Adrenal gland (tissue), 12 donors: ENCODE results near the gene CENPT. TPM values are rescaled to one million over a fixed set of nuclear protein-coding genes. Genes with fewer than 3 reads are reported as not detected.

Experiments used
- DNase-seq, 7 donors: peaks; one replicate each; pipeline ENCODE4 v3.0.0-alpha.2; 2019 to 2020
- H3K27ac ChIP-seq, 5 donors: fragments of 200-600 bp; sonication (generic) in 4 of 5; 1 replicate in 3 of 5; 2 replicates in 2 of 5; pipeline versions ENCODE4 v1.5.1 to v1.8.0; 2016 to 2020; ENCODE audit warnings: mild to moderate bottlenecking in 1 of 5
- H3K27me3 ChIP-seq: fragments of 200-600 bp; 2 replicates; pipeline ENCODE4 v1.8.0; 2021
- H3K36me3 ChIP-seq, 2 donors: fragments of 200-600 bp; replicated peaks in 1 of 2; 1 replicate in 1 of 2; 2 replicates in 1 of 2; pipeline versions ENCODE4 v1.5.1 to v1.8.0; 2018 to 2022
- H3K4me1 ChIP-seq, 2 donors: fragments of 200-600 bp; replicated peaks in 1 of 2; 1 replicate in 1 of 2; 2 replicates in 1 of 2; pipeline versions ENCODE4 v1.5.1 to v1.8.0; 2018 to 2021
- H3K4me3 ChIP-seq, 4 donors: fragments of 200-600 bp; sonication (generic) in 3 of 4; one replicate each; pipeline ENCODE4 v1.5.1; 2016 to 2018
- H3K9me3 ChIP-seq, 3 donors: fragments of 200-600 bp; sonication (generic) in 1 of 3; replicated peaks in 1 of 3; 1 replicate in 2 of 3; 2 replicates in 1 of 3; pipeline versions ENCODE4 v1.5.1 to v1.8.0; 2016 to 2021
- CTCF ChIP-seq, 6 experiments: fragments of 450-650 bp in 4 of 6; fragments of 200-600 bp in 2 of 6; sonication (generic) in 1 of 6; IDR thresholded peaks; 1 replicate in 5 of 6; 2 replicates in 1 of 6; pipeline versions ENCODE4 v1.5.1 to v1.8.0; 2016 to 2021; ENCODE audit warnings: antibody characterized with exemption in 6 of 6, mild to moderate bottlenecking in 2 of 6, moderate library complexity in 1 of 6
- POLR2A ChIP-seq, 2 donors: fragments of 450-650 bp; IDR thresholded peaks; one replicate each; pipeline ENCODE4 v1.6.1; 2017; ENCODE audit warnings: antibody characterized with exemption in 2 of 2, mild to moderate bottlenecking in 2 of 2, moderate library complexity in 1 of 2
- WGBS, 4 donors: extraction: QIAGEN DNeasy Blood & Tissue Kit in 2 of 4; methylation state at CpG; one replicate each; pipeline versions ENCODE4 v1.1.5 to v1.1.7; 2013 to 2017; 5-methylcytosine and 5-hydroxymethylcytosine counted together
- intact Hi-C, 2 donors: fragments of 100-400 bp; cut with DNase I; formaldehyde crosslinking; loops; one replicate each; pipeline versions ENCODE4 v1.14.1 to v1.15.0; 2022 to 2023
- polyA plus RNA-seq, 3 donors: library from polyadenylated mRNA; stranded (reverse); fragments of 200-250 nt in 2 of 3; fragments of 350-450 nt in 1 of 3; fragmentation: Illumina TruSeq in 1 of 3; extraction: RNeasy Lipid Tissue Mini Kit (QIAGEN cat#74804) in 1 of 3; gene quantifications; one replicate each; pipeline ENCODE4 v1.2.3, GENCODE V29; 2013 to 2014
- total RNA-seq, 9 donors: library from RNA; depleted of rRNA in 4 of 9; stranded (reverse); fragments of >200 nt in 4 of 9; fragments of 120-200 nt in 1 of 9; fragmentation: NEBNext Ultra II Directional in 1 of 9; extraction: Animal tissue kit (Norgen Biotek cat#: 25700) in 1 of 9; gene quantifications; one replicate each; pipeline versions ENCODE4 v1.1.0 to v1.2.4, GENCODE V29; 2013 to 2023
- donor health status: healthy with polysubstance abuse.
- donor health status: Bipolar disorder and iron deficiency.
- donor health status: DM: yes; HTN: yes; CAD: no.
- donor health status: DM: no; HTN: no; CAD: no.
- donor health status: DM: no; HTN: no; CAD: no.
- donor health status: DM: yes; HTN: yes; CAD: no.

Gene CENPT
- total and polyA plus RNA-seq, 12 donors: 15.8 to 250 (median 38.8) TPM

- DNase-seq: peak; percentile 83 to 91 (median 86)
- Histone ChIP-seq H3K4me1 (peaks cover 10 to 18% of the 10 kb centered on the region in 2 donors), H3K27me3 (no peaks in the 10 kb centered on the region), H3K27ac (peak within 1 kb of the TSS in 4 of 5 donors; percentile 58 to 83 (median 71)), H3K9me3 (no peaks in the 10 kb centered on the region), H3K36me3 (peaks cover 0 to 46% of the 10 kb centered on the region in 2 donors), H3K4me3 (peak within 1 kb of the TSS; percentile 25 to 97 (median 65))
- TF ChIP-seq POLR2A (IDR thresholded peaks at IDR 0.05) (peak; percentile 47 to 52), CTCF (IDR thresholded peaks at IDR 0.05) (no peak)
- intact Hi-C loops: no loop called here
- 0 to 3% (median 2%) methylated on average over 1 to 72 of the region's 72 CpGs for WGBS, 4 donors
Observed at GRCh38 chr16:67872631-67873434, 25.3 kb upstream of the CENPT start, which contains the start of gene EDC4. TSS of gene EDC4 (plus strand) at chr16:67873052. CDS start at chr16:67873262, 210 bp downstream.

GRCh38 chr16:67872131-67872630 lies 24.7 kb upstream of the CENPT start:
- Histone ChIP-seq H3K27me3 (no peaks in the 10 kb centered on the region), H3K4me1 (peaks cover 10 to 18% of the 10 kb centered on the region in 2 donors), H3K4me3 (peak overlapping the region in 1 of 4 donors; percentile 97), H3K27ac (peak overlapping the region in 4 of 5 donors; percentile 58 to 83 (median 71)), H3K36me3 (peaks cover 0 to 45% of the 10 kb centered on the region in 2 donors), H3K9me3 (no peaks in the 10 kb centered on the region)
- no peak for DNase-seq
- intact Hi-C loops: no loop called here
- TF ChIP-seq CTCF (IDR thresholded peaks at IDR 0.05) (no peak), POLR2A (IDR thresholded peaks at IDR 0.05) (no peak)
- 60 to 72% (median 65%) methylated on average over 2 of the region's 2 CpGs for WGBS, 4 donors

DNA sequence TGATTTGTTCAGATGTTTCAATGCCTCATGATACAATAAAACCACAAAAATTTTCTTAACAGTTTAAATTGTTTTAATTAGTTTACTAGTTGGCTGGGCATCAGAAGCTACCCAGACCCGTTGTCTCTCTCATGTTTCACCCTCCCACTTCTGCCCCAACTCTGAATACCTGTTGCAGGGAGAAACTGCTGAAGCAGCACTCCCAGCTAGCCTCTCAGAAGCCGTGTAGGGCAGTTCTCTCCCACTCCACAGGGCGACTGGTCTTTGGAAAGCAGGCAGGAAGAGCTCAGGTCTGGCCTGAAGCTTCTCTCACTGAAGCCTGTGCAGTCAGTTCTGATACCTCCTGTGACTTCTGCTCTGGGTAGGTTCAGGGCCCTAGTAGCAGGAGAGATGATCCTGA lies 23.8 kb upstream of the CENPT start:
- DNase-seq: no peak
- peak overlapping the region in 1 of 5 donors; percentile 74 for H3K27ac ChIP-seq
- no peaks in the 10 kb centered on the region for H3K27me3 ChIP-seq
- 74 to 81% (median 78%) methylated on average over 2 to 3 of the region's 3 CpGs for WGBS, 4 donors
- H3K4me3 ChIP-seq: no peak overlapping the region
- no peak for TF ChIP-seq POLR2A (IDR thresholded peaks at IDR 0.05)
- no peak for TF ChIP-seq CTCF (IDR thresholded peaks at IDR 0.05)
- intact Hi-C loops: no loop called here
- H3K4me1 ChIP-seq: peaks cover 10 to 18% of the 10 kb centered on the region in 2 donors
- H3K36me3 ChIP-seq: peaks cover 0 to 43% of the 10 kb centered on the region in 2 donors
- no peaks in the 10 kb centered on the region for H3K9me3 ChIP-seq

DNA sequence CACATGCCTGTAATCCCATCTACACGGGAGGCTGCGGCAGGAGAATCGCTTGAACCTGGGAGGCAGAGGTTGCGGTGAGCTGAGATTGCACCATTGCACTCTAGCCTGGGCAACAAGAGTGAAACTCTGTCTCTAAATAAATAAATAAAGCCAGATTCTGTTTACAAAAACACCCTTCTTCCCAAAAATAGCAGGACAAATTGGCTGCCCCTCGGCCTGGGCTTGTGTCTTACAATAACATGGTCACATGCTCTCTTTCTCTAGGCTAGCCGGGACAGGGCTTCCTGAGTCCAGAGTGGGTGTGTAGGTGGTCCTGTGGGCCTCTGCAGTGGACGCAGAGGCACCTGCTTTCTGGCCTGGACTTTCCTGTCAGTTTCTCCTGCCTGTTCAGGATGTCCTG lies 22.2 kb upstream of the CENPT start:
- WGBS, 4 donors: 78 to 88% (median 86%) methylated on average over 6 to 7 of the region's 7 CpGs
- no peaks in the 10 kb centered on the region for H3K9me3 ChIP-seq
- peaks cover 10 to 12% of the 10 kb centered on the region in 2 donors for H3K4me1 ChIP-seq
- intact Hi-C loops: loop anchor here in 1 of 2 donors (10.0 kb wide), 1 partner anchor 55 kb away; no protein-coding TSS in a partner anchor
- no peak overlapping the region for H3K27ac ChIP-seq
- no peak for DNase-seq
- H3K27me3 ChIP-seq: no peaks in the 10 kb centered on the region
- H3K4me3 ChIP-seq: no peak overlapping the region
- TF ChIP-seq CTCF (IDR thresholded peaks at IDR 0.05) (no peak), POLR2A (IDR thresholded peaks at IDR 0.05) (no peak)
- H3K36me3 ChIP-seq: peaks cover 0 to 56% of the 10 kb centered on the region in 2 donors
